Thoracic aorta (tissue), 2 donors: ENCODE measurements around the gene PTPN4. TPM values are rescaled to one million over a fixed set of nuclear protein-coding genes. Genes with fewer than 3 reads are reported as not detected.

Source experiments
- ATAC-seq: fragments of 150-250 bp; one replicate; pipeline ENCODE4 v1.8.0; 2017; ENCODE audit warnings: low read depth; ENCODE audit not compliant: insufficient number of reproducible peaks, low FRiP score
- DNase-seq: peaks from one replicate; pipeline ENCODE4 v3.0.0-alpha.2; 2020; ENCODE audit warnings: low spot score
- H3K27ac ChIP-seq, 2 donors: fragments of 200-600 bp; sonication (generic); 1 replicate in 1 of 2; 2 replicates in 1 of 2; pipeline ENCODE4 v1.5.1; 2016; ENCODE audit warnings: mild to moderate bottlenecking in 2 of 2, moderate library complexity in 2 of 2
- H3K27me3 ChIP-seq: fragments of 200-600 bp; sonication (generic); replicated peaks from 2 replicates; pipeline ENCODE4 v1.6.0; 2016; ENCODE audit warnings: mild to moderate bottlenecking; ENCODE audit not compliant: insufficient read depth
- H3K36me3 ChIP-seq: fragments of 200-600 bp; sonication (generic); one replicate; pipeline ENCODE4 v1.5.1; 2016
- H3K4me1 ChIP-seq, 2 donors: fragments of 200-600 bp; sonication (generic); 1 replicate in 1 of 2; 2 replicates in 1 of 2; pipeline versions ENCODE4 v1.5.1 to v1.6.0; 2016; ENCODE audit warnings: low read depth in 2 of 2, mild to moderate bottlenecking in 1 of 2; ENCODE audit not compliant: control insufficient read depth in 1 of 2
- H3K4me3 ChIP-seq: fragments of 200-600 bp; sonication (generic); 2 replicates; pipeline ENCODE4 v1.5.1; 2016; ENCODE audit warnings: mild to moderate bottlenecking
- H3K9me3 ChIP-seq: fragments of 200-600 bp; sonication (generic); 2 replicates; pipeline ENCODE4 v1.5.1; 2016
- total RNA-seq, 2 donors: library from RNA; depleted of rRNA; stranded (reverse); fragments of >200 nt; gene quantifications; one replicate each; pipeline versions ENCODE4 v1.1.0 to v1.2.3, GENCODE V29; 2016
- TF ChIP-seq, protein P1 (sequence below): fragments of 200-600 bp; sonication (generic); IDR thresholded peaks from one replicate; pipeline ENCODE4 v1.5.1; 2019; ENCODE audit warnings: antibody characterized with exemption

The PTPN4 gene
- total RNA-seq, 2 donors from 2014 or later, result 18.5 to 43.3 TPM

DNA sequence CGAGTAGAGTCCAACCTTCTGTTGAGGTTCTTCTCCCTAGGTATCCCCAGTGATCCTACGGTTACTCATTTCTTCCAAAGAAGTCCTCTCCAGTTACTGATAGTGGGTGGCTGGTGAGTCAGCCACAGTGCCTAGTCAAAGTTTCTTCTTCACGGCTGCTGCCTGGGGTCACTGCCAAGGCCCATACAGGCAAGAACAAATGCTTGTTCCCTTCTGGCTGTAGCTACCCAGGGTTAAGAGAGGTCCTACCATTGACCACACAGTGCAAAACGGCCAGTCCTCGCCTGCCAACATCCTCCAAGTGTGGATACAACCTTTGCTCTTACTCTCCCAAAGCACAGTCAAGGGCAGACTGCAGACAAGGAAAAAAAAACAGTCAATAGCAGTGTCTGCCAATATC, 2.9 kb upstream of the PTPN4 start:
- H3K4me3 ChIP-seq, result no peak overlapping the region

DNA sequence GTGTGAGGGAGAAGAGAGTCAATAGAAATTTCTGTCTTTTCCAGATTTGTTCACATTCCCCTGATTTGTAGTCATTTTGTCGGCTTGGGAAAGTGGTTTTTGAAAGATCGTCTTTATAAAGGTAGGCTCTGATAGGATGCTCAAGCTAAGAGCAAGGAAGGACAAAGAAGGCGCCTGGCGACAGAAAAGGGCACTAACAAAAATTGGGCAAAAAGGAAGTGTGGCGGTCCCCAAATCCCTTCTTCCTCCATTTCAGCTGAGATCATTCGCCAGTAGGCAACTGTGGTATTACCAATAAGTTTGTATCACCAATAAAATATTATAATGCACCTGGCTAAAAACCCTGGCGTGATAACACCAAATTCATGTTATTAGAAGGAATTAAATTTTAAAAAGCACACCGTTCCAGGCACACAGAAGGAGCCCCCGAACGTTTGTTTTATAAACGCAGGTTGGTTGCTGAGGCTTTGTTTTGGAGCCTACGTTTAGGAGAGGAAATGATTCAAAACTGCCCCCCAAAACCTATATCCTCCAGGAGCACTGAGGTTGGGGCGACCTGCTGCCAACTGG, 756 bp upstream of the PTPN4 start:
- H3K4me3 ChIP-seq, result peak overlapping the region; percentile 86
- no peak for DNase-seq
- ATAC-seq, result no peak
- peak overlapping the region; percentile 59 to 87 for H3K27ac ChIP-seq
- H3K27me3 ChIP-seq, result no peaks in the 10 kb centered on the region
- H3K36me3 ChIP-seq, result no peaks in the 10 kb centered on the region
- no peaks in the 10 kb centered on the region for H3K9me3 ChIP-seq
- TF ChIP-seq, protein P1, sequence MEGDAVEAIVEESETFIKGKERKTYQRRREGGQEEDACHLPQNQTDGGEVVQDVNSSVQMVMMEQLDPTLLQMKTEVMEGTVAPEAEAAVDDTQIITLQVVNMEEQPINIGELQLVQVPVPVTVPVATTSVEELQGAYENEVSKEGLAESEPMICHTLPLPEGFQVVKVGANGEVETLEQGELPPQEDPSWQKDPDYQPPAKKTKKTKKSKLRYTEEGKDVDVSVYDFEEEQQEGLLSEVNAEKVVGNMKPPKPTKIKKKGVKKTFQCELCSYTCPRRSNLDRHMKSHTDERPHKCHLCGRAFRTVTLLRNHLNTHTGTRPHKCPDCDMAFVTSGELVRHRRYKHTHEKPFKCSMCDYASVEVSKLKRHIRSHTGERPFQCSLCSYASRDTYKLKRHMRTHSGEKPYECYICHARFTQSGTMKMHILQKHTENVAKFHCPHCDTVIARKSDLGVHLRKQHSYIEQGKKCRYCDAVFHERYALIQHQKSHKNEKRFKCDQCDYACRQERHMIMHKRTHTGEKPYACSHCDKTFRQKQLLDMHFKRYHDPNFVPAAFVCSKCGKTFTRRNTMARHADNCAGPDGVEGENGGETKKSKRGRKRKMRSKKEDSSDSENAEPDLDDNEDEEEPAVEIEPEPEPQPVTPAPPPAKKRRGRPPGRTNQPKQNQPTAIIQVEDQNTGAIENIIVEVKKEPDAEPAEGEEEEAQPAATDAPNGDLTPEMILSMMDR, result no peak
- peaks cover 17 to 25% of the 10 kb centered on the region in 2 donors for H3K4me1 ChIP-seq

More for the DNA sequence above, 2.9 kb upstream of the PTPN4 start:
- H3K27me3 ChIP-seq, result no peaks in the 10 kb centered on the region
- no peak overlapping the region for H3K27ac ChIP-seq
- H3K9me3 ChIP-seq, result no peaks in the 10 kb centered on the region
- peaks cover 9 to 14% of the 10 kb centered on the region in 2 donors for H3K4me1 ChIP-seq
- DNase-seq (peak; percentile 18), ATAC-seq (no peak)
- H3K36me3 ChIP-seq, result no peaks in the 10 kb centered on the region
- TF ChIP-seq, protein P1, result no peak

DNA sequence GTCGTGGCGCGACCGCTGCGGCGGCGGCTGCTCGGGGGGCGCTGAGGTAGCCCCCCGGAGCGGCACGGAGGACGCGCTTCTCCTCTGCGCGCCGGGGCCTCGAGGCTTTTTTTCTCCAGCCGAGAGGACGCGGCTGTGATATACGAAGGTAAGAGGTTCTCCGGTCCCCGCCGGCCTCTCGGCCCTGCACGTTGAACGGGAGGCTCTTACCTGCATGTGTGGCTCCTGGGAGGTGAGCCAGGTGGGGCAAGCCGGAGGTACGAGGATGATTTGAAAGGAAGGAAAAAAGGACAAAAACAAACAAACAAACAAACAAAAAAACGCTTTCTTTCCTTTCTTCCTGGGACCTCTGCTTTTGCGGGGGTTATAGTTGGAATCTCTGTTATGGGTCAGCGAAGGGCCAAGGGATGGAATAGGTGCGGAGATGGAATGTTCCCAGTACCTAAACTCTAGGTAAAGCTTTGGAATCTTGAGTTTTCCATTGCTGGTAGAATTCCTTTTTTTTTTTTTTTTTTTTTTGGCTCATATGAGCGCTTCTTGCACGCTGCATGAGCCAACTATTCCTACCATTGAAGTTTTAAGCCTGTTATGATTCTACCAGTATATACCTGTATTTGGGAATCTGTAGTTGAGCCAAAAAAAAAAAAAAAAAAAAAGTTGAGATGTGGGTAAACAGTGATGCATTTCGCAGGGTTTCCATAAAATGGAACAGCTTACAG, 674 bp downstream of the PTPN4 start:
- Histone ChIP-seq H3K9me3 (no peaks in the 10 kb centered on the region), H3K27ac (peak overlapping the region; percentile 81 to 87), H3K27me3 (no peaks in the 10 kb centered on the region), H3K4me3 (peak overlapping the region; percentile 86), H3K4me1 (peaks cover 17 to 25% of the 10 kb centered on the region in 2 donors), H3K36me3 (no peaks in the 10 kb centered on the region)
- TF ChIP-seq, protein P1, result no peak
- no peak for ATAC-seq
- no peak for DNase-seq

DNA sequence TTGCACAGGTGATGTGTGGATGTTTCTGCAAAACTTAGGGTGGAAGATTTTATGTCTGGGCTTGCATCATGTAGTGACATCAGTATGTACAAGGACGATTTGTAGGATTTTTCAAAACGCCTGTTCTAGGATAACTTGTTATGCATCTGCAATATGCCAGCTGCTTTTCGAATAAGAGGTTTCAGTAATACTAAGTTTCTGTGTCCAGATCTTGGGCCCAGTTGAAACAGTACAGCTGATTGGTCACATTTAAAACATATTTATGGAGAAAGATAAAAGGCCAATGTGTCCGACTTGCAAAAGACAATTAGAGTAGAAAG, 1.2 kb downstream of the PTPN4 start:
- no peaks in the 10 kb centered on the region for H3K36me3 ChIP-seq
- DNase-seq (no peak), ATAC-seq (no peak)
- TF ChIP-seq, protein P1, result no peak
- H3K4me1 ChIP-seq, result peaks cover 17 to 25% of the 10 kb centered on the region in 2 donors
- H3K27me3 ChIP-seq, result no peaks in the 10 kb centered on the region
- no peaks in the 10 kb centered on the region for H3K9me3 ChIP-seq
- peak overlapping the region; percentile 86 for H3K4me3 ChIP-seq
- no peak overlapping the region for H3K27ac ChIP-seq

DNA sequence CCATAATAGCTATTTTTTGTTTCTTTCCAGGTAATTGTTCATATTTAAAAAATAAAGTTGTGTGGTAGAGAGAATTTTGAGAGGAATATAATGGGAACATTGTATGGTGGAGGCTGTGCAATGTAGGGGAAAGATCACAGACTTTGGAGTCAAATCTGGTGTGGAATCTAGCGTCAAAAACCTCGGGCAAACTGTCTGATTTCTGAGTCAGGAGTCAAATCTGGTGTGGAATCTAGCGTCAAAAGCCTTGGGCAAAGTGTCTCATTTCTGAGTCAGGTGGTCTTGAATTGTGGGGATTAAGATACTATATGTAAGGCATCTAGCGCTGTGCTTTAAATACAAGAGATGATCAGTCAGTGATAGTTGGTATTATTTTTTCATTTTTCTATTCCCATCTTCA, 5.1 kb downstream of the PTPN4 start:
- Histone ChIP-seq H3K4me3 (no peak overlapping the region), H3K27me3 (no peaks in the 10 kb centered on the region), H3K27ac (no peak overlapping the region), H3K9me3 (no peaks in the 10 kb centered on the region), H3K4me1 (peaks cover 17 to 25% of the 10 kb centered on the region in 2 donors), H3K36me3 (no peaks in the 10 kb centered on the region)
- DNase-seq (no peak), ATAC-seq (no peak)
- TF ChIP-seq, protein P1, result no peak
